GM12878 (cell line): ENCODE data around the gene RPGRIP1. TPM values are rescaled to one million over a fixed set of nuclear protein-coding genes. Genes with fewer than 3 reads are reported as not detected.

Experiments used
- ATAC-seq: fragments of 200-7000 bp; cut with Tn5 transposase; 3 replicates; pipeline ENCODE4 v1.9.1; 2020; ENCODE audit warnings: mild to moderate bottlenecking, moderate library complexity
- BruUV-seq: library from RNA; stranded (reverse); fragments of 400-500 nt; replicated peaks from 2 replicates; lab custom pipeline; 2021; lab: Mats Ljungman, UMichigan
- CTCF ChIA-PET: fragments of 300-600 bp; sonication (Branson Sonifier 250); formaldehyde crosslinking; extraction: SDS; loops from one replicate; lab custom pipeline; 2021; ENCODE audit warnings: inconsistent platforms; lab: Yijun Ruan, JAX
- POLR2A ChIA-PET: fragments of 350-600 bp; formaldehyde crosslinking; extraction: SDS; loops from one replicate; lab custom pipeline; 2021; ENCODE audit warnings: inconsistent platforms; lab: Charles Lee
- RAD21 ChIA-PET: fragments of 300-600 bp; sonication (Branson Sonifier 250); formaldehyde crosslinking; loops from one replicate; lab custom pipeline; 2023; ENCODE audit warnings: antibody characterized with exemption; ENCODE audit not compliant: unreplicated experiment; lab: Charles Lee
- SMC1A ChIA-PET: fragments of 300-600 bp; sonication (Branson Sonifier 250); formaldehyde crosslinking; loops from one replicate; lab custom pipeline; 2023; ENCODE audit not compliant: unreplicated experiment, uncharacterized antibody; lab: Charles Lee
- DNase-seq: peaks from one replicate; pipeline ENCODE4 v3.0.0-alpha.2; 2011; ENCODE audit warnings: low read depth, low spot score
- FAIRE-seq: peaks from 3 replicates; lab custom pipeline; 2011; peaks lifted over from hg19 to GRCh38; lab: Jason Lieb, UNC
- H2AFZ ChIP-seq: 2 replicates; pipeline ENCODE4 v1.6.0; 2011; ENCODE audit warnings: low read depth, low read length, control low read depth; ENCODE audit not compliant: control insufficient read depth
- H3K27ac ChIP-seq: 2 replicates; pipeline ENCODE4 v1.5.1; 2011; ENCODE audit warnings: control low read depth; ENCODE audit not compliant: control insufficient read depth, insufficient read depth
- H3K27me3 ChIP-seq, 2 experiments: replicated peaks in 1 of 2; 2 replicates each; pipeline versions ENCODE4 v1.6.0 to v1.6.1; 2011; ENCODE audit warnings: low read length in 1 of 2; ENCODE audit not compliant: control insufficient read depth in 2 of 2, insufficient read depth in 2 of 2
- H3K36me3 ChIP-seq, 2 experiments: 2 replicates each; pipeline ENCODE4 v1.5.1; 2011; ENCODE audit warnings: low read length in 1 of 2; ENCODE audit not compliant: control insufficient read depth in 2 of 2, insufficient read depth in 2 of 2
- H3K4me1 ChIP-seq: 2 replicates; pipeline ENCODE4 v1.6.1; 2011; ENCODE audit warnings: mild to moderate bottlenecking, low read length, moderate library complexity, mixed read lengths; ENCODE audit not compliant: control insufficient read depth, insufficient read depth
- H3K4me2 ChIP-seq: 2 replicates; pipeline ENCODE4 v1.6.0; 2011; ENCODE audit warnings: control low read depth; ENCODE audit not compliant: control insufficient read depth, insufficient read depth
- H3K4me3 ChIP-seq: fragments of 200-600 bp; sonication (generic); 2 replicates; pipeline ENCODE4 v1.5.1; 2016
- H3K79me2 ChIP-seq: 2 replicates; pipeline ENCODE4 v1.6.0; 2011; ENCODE audit warnings: low read length; ENCODE audit not compliant: control insufficient read depth, insufficient read depth
- H3K9ac ChIP-seq: 2 replicates; pipeline ENCODE4 v1.8.0; 2011; ENCODE audit warnings: low read length, control low read depth, mixed read lengths; ENCODE audit not compliant: control insufficient read depth, insufficient read depth
- H3K9me3 ChIP-seq: replicated peaks from 3 replicates; pipeline ENCODE4 v1.5.1; 2011; ENCODE audit warnings: mild to moderate bottlenecking, low read length; ENCODE audit not compliant: control insufficient read depth, insufficient read depth
- H4K20me1 ChIP-seq: 2 replicates; pipeline ENCODE4 v1.6.0; 2011; ENCODE audit not compliant: control insufficient read depth, insufficient read depth
- CEBPB ChIP-seq, 2 experiments: fragments of 150-350 bp in 1 of 2; IDR thresholded peaks; 2 replicates each; pipeline ENCODE4 v1.6.1; 2012 to 2014; ENCODE audit warnings: low read depth in 2 of 2, low read length in 2 of 2, borderline replicate concordance in 1 of 2, inconsistent platforms in 1 of 2
- CUX1 ChIP-seq: IDR thresholded peaks from 2 replicates; pipeline ENCODE4 v1.6.1; 2012; ENCODE audit warnings: improper control_type of control experiment, low read depth, low read length; ENCODE audit not compliant: insufficient replicate concordance
- EGR1 ChIP-seq, 2 experiments: IDR thresholded peaks; 1 replicate in 1 of 2; 2 replicates in 1 of 2; pipeline ENCODE4 v1.6.1; 2011 to 2012; ENCODE audit warnings: low read depth in 2 of 2, low read length in 2 of 2, borderline replicate concordance in 1 of 2, mild to moderate bottlenecking in 1 of 2, moderate library complexity in 1 of 2
- HDAC6 ChIP-seq: fragments of 200-600 bp; sonication (generic); IDR thresholded peaks from one replicate; pipeline ENCODE4 v1.8.0; 2017; ENCODE audit warnings: antibody characterized with exemption; ENCODE audit not compliant: unreplicated experiment
- MAX ChIP-seq: IDR thresholded peaks from 2 replicates; pipeline ENCODE4 v1.6.1; 2012; ENCODE audit warnings: low read depth, low read length, improper control_type of control experiment
- NR2C2 ChIP-seq: IDR thresholded peaks from 2 replicates; pipeline ENCODE4 v1.6.1; 2011; ENCODE audit warnings: borderline replicate concordance, low read depth; ENCODE audit not compliant: control insufficient read depth, insufficient read length
- RCOR1 ChIP-seq: conservative IDR thresholded peaks from 2 replicates; pipeline ENCODE4 v1.6.1; 2012; ENCODE audit warnings: low read depth, low read length, improper control_type of control experiment
- SPI1 ChIP-seq: IDR thresholded peaks from 2 replicates; pipeline ENCODE4 v1.6.1; 2011; ENCODE audit warnings: low read depth, mild to moderate bottlenecking, low read length, moderate library complexity, borderline replicate concordance; ENCODE audit not compliant: insufficient read depth
- STAT1 ChIP-seq: fragments of 450-650 bp; conservative IDR thresholded peaks from 2 replicates; pipeline ENCODE4 v1.6.1; 2014; ENCODE audit warnings: antibody characterized with exemption, mild to moderate bottlenecking
- TCF12 ChIP-seq: IDR thresholded peaks from 2 replicates; pipeline ENCODE4 v1.6.1; 2011; ENCODE audit warnings: low read depth, mild to moderate bottlenecking, low read length
- USF2 ChIP-seq: IDR thresholded peaks from 2 replicates; pipeline ENCODE4 v1.6.1; 2011; ENCODE audit warnings: low read depth, low read length, improper control_type of control experiment, borderline replicate concordance
- YY1 ChIP-seq: IDR thresholded peaks from 2 replicates; pipeline ENCODE4 v1.6.1; 2011; ENCODE audit warnings: low read depth, mild to moderate bottlenecking, low read length
- WGBS: methylation state at CpG from one replicate; pipeline ENCODE4 v1.1.6; 2016; ENCODE audit warnings: low lambda C conversion rate; ENCODE audit not compliant: insufficient replicate concordance, insufficient coverage; ENCODE audit errors: missing lambda C conversion rate; 5-methylcytosine and 5-hydroxymethylcytosine counted together
- in situ Hi-C: fragments of 300-500 bp; cut with MboI; formaldehyde crosslinking; loops from 9 replicates; pipeline ENCODE4 v1.14.3; 2018; ENCODE audit warnings: mixed read lengths
- intact Hi-C: fragments of 100-400 bp; cut with micrococcal nuclease; formaldehyde crosslinking; loops from one replicate; pipeline ENCODE4 v1.14.2; 2022; ENCODE audit not compliant: unreplicated experiment
- polyA plus RNA-seq, 11 experiments: library from polyadenylated mRNA; depleted of rRNA in 4 of 11; unstranded in 6 of 11; stranded (reverse) in 5 of 11; fragments of >200 nt; fragmentation: Nextera tagmentation in 4 of 11; fragmentation: Illumina TruSeq in 1 of 11; extraction: Ambion mirVana in 4 of 11; extraction: Trizol in 1 of 11; gene quantifications; 1 replicate in 1 of 11; 2 replicates in 10 of 11; pipeline versions ENCODE4 v1.2.1 to v1.2.3, GENCODE V29; 2011 to 2016; ENCODE audit warnings: inconsistent platforms in 2 of 11, missing spikeins in 2 of 11, low read depth in 1 of 11
- total RNA-seq, 4 experiments: library from RNA; depleted of rRNA in 3 of 4; stranded (reverse); fragments of >200 nt in 3 of 4; fragmentation: Illumina TruSeq in 1 of 4; extraction: Trizol in 1 of 4; gene quantifications; 2 replicates each; pipeline versions ENCODE4 v1.2.1 to v1.2.3, GENCODE V29; 2013 to 2021
- TF ChIP-seq, protein P1 (sequence below): fragments of 450-650 bp; IDR thresholded peaks from 2 replicates; pipeline ENCODE4 v1.6.1; 2017; ENCODE audit warnings: mild to moderate bottlenecking, moderate library complexity

The RPGRIP1 gene
- total and polyA plus RNA-seq, 10 of the 15 experiments (the other 5 are each of a cell fraction or from before 2014, with no cell fraction given), result 0.07 to 1.1 (median 0.30) TPM; not detected in 1

- 95% methylated on average over 5 of the region's 5 CpGs for WGBS
- ChIA-PET RAD21 (no interaction called here), CTCF (no interaction called here), POLR2A (interaction anchor here (0.5 to 1.3 kb wide), 2 partner anchors 31 to 73 kb away, joined by 3 read pairs; no protein-coding TSS in a partner anchor), SMC1A (interaction anchor here (0.5 to 1.7 kb wide), 2 partner anchors 8 to 219 kb away, joined by 3 to 4 read pairs; no protein-coding TSS in a partner anchor)
- intact Hi-C loops, result no loop called here
- Histone ChIP-seq H3K4me3 (no peak overlapping the region), H4K20me1 (peaks cover 10% of the 10 kb centered on the region), H3K27me3 (no peaks in the 10 kb centered on the region), H3K79me2 (peaks cover 85% of the 10 kb centered on the region), H3K4me2 (no peak overlapping the region), H3K4me1 (peaks cover 9% of the 10 kb centered on the region), H3K36me3 (peaks cover 9 to 66% of the 10 kb centered on the region in 2 experiments), H2AFZ (no peak overlapping the region), H3K9ac (no peak overlapping the region), H3K27ac (no peak overlapping the region), H3K9me3 (no peaks in the 10 kb centered on the region)
- FAIRE-seq (no peak), DNase-seq (no peak), ATAC-seq (no peak)
- no TSS peak for BruUV-seq
- in situ Hi-C loops, result no loop called here
- no peak for TF ChIP-seq RCOR1
- no peak for TF ChIP-seq CUX1
- no peak for TF ChIP-seq NR2C2
- TF ChIP-seq HDAC6, result no peak
- TF ChIP-seq USF2, result no peak
- TF ChIP-seq SPI1, result no peak
- no peak for TF ChIP-seq YY1
- no peak for TF ChIP-seq MAX
- TF ChIP-seq EGR1 (IDR thresholded peaks at IDR 0.05; ENCODE audit: borderline replicate concordance in 1 of 2, low read depth in 2 of 2, low read length in 2 of 2), result no peak
- TF ChIP-seq TCF12, result no peak
- TF ChIP-seq STAT1, result no peak
- no peak for TF ChIP-seq CEBPB (IDR thresholded peaks at IDR 0.05; ENCODE audit: borderline replicate concordance in 1 of 2, low read depth in 2 of 2, low read length in 2 of 2)
- TF ChIP-seq, protein P1, sequence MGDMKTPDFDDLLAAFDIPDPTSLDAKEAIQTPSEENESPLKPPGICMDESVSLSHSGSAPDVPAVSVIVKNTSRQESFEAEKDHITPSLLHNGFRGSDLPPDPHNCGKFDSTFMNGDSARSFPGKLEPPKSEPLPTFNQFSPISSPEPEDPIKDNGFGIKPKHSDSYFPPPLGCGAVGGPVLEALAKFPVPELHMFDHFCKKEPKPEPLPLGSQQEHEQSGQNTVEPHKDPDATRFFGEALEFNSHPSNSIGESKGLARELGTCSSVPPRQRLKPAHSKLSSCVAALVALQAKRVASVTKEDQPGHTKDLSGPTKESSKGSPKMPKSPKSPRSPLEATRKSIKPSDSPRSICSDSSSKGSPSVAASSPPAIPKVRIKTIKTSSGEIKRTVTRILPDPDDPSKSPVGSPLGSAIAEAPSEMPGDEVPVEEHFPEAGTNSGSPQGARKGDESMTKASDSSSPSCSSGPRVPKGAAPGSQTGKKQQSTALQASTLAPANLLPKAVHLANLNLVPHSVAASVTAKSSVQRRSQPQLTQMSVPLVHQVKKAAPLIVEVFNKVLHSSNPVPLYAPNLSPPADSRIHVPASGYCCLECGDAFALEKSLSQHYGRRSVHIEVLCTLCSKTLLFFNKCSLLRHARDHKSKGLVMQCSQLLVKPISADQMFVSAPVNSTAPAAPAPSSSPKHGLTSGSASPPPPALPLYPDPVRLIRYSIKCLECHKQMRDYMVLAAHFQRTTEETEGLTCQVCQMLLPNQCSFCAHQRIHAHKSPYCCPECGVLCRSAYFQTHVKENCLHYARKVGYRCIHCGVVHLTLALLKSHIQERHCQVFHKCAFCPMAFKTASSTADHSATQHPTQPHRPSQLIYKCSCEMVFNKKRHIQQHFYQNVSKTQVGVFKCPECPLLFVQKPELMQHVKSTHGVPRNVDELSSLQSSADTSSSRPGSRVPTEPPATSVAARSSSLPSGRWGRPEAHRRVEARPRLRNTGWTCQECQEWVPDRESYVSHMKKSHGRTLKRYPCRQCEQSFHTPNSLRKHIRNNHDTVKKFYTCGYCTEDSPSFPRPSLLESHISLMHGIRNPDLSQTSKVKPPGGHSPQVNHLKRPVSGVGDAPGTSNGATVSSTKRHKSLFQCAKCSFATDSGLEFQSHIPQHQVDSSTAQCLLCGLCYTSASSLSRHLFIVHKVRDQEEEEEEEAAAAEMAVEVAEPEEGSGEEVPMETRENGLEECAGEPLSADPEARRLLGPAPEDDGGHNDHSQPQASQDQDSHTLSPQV, result no peak
Measured at GRCh38 chr14:21234112-21234511, 45.8 kb upstream of the RPGRIP1 start.
